ENCODE results near the gene EIF2B5.

- TF ChIP-seq ZNF274 (IDR thresholded peaks at IDR 0.05; ENCODE audit: low read depth, low read length) = no peak
- TF ChIP-seq YY1 (IDR thresholded peaks at IDR 0.05; ENCODE audit: insufficient read depth, insufficient read length) = peak; percentile 88
Measured at GRCh38 chr3:184135149-184135910, at the start of gene EIF2B5.

All from NT2/D1 (cell line).